ENCODE measurements around the gene SMYD3.

The SMYD3 gene

GRCh38 chr1:246189126-246189525 lies 318.0 kb downstream of the SMYD3 start (continued):
- TF ChIP-seq ZNF768 (tag by site-specific recombination; IDR thresholded peaks at IDR 0.05) (no peak), RBAK (tag by site-specific recombination; IDR thresholded peaks at IDR 0.05) (no peak), ZNF398 (tag by site-specific recombination; IDR thresholded peaks at IDR 0.05) (no peak)

- H3K36me3 ChIP-seq (ENCODE audit: control insufficient read depth in 2 of 2, insufficient read depth in 1 of 2, low read length in 2 of 2): no peaks in the 10 kb centered on the region
- POLR2A ChIA-PET: no interaction called here
- CTCF ChIA-PET: no interaction called here
- no peak overlapping the region for H3K4me3 ChIP-seq (ENCODE audit: low read depth, low read length)
- H3K9me3 ChIP-seq (ENCODE audit: control insufficient read depth, insufficient read depth, low read depth, low read length): no peaks in the 10 kb centered on the region
- no peak overlapping the region for H3K27ac ChIP-seq (ENCODE audit: extremely low read depth, low read depth, low read length)
- no peak for TF ChIP-seq HOXA7 (CRISPR knock-in tag; IDR thresholded peaks at IDR 0.05; ENCODE audit: borderline replicate concordance)
- no peak for TF ChIP-seq ZNF544 (tag by site-specific recombination; IDR thresholded peaks at IDR 0.05)
- TF ChIP-seq ZNF677 (tag by site-specific recombination; IDR thresholded peaks at IDR 0.05): no peak
- TF ChIP-seq ZNF571 (tag by site-specific recombination; IDR thresholded peaks at IDR 0.05): no peak
- no peak for TF ChIP-seq ZBTB20 (tag by site-specific recombination; IDR thresholded peaks at IDR 0.05)
- no peak for TF ChIP-seq ZNF248 (tag by site-specific recombination; IDR thresholded peaks at IDR 0.05)
- TF ChIP-seq ZBTB49 (tag by site-specific recombination; IDR thresholded peaks at IDR 0.05; ENCODE audit: low read depth): no peak
- no peak for TF ChIP-seq ZNF621 (tag by site-specific recombination; IDR thresholded peaks at IDR 0.05)
- TF ChIP-seq ZNF155 (tag by site-specific recombination; IDR thresholded peaks at IDR 0.05): no peak
- no peak for TF ChIP-seq ZNF112 (tag by site-specific recombination; IDR thresholded peaks at IDR 0.05)
- no peak for TF ChIP-seq ZNF654 (tag by site-specific recombination; IDR thresholded peaks at IDR 0.05; ENCODE audit: low read depth)
- no peak for TF ChIP-seq TRIM28 (IDR thresholded peaks at IDR 0.05; ENCODE audit: borderline replicate concordance, low read length)
- TF ChIP-seq ZNF660 (tag by site-specific recombination; IDR thresholded peaks at IDR 0.05): no peak
- H3K4me1 ChIP-seq (ENCODE audit: control insufficient read depth, insufficient read depth, low read length): no peaks in the 10 kb centered on the region
Observed at GRCh38 chr1:246187834-246188372, 319.2 kb downstream of the SMYD3 start.

- CTCF ChIA-PET: no interaction called here
- Histone ChIP-seq H3K4me1 (ENCODE audit: control insufficient read depth, insufficient read depth, low read length) (no peaks in the 10 kb centered on the region), H3K36me3 (ENCODE audit: control insufficient read depth in 2 of 2, insufficient read depth in 1 of 2, low read length in 2 of 2) (no peaks in the 10 kb centered on the region), H3K27ac (ENCODE audit: extremely low read depth, low read depth, low read length) (no peak overlapping the region), H3K9me3 (ENCODE audit: control insufficient read depth, insufficient read depth, low read depth, low read length) (no peaks in the 10 kb centered on the region), H3K4me3 (ENCODE audit: low read depth, low read length) (no peak overlapping the region)
- POLR2A ChIA-PET: no interaction called here
- TF ChIP-seq GLIS1 (tag by site-specific recombination; IDR thresholded peaks at IDR 0.05) (no peak), ZFP69B (tag by site-specific recombination; IDR thresholded peaks at IDR 0.05) (no peak), ZNF112 (tag by site-specific recombination; IDR thresholded peaks at IDR 0.05) (no peak), EGR2 (tag by site-specific recombination; IDR thresholded peaks at IDR 0.05; ENCODE audit: low read depth) (no peak), MEIS1 (CRISPR knock-in tag; IDR thresholded peaks at IDR 0.05; ENCODE audit: borderline replicate concordance) (no peak), KLF7 (tag by site-specific recombination; IDR thresholded peaks at IDR 0.05; ENCODE audit: borderline replicate concordance) (no peak), RBAK (tag by site-specific recombination; IDR thresholded peaks at IDR 0.05) (no peak), YY2 (tag by site-specific recombination; IDR thresholded peaks at IDR 0.05) (no peak), ZNF791 (tag by site-specific recombination; IDR thresholded peaks at IDR 0.05) (no peak), PRDM2 (tag by site-specific recombination; IDR thresholded peaks at IDR 0.05; ENCODE audit: borderline replicate concordance) (no peak)
Observed at GRCh38 chr1:246184503-246184902, 322.6 kb downstream of the SMYD3 start.
